Measurements from ENCODE around the gene UCHL3.
A peak's percentile ranks its signal among the peaks of the same experiment; 100 is the strongest.

The UCHL3 gene

DNA sequence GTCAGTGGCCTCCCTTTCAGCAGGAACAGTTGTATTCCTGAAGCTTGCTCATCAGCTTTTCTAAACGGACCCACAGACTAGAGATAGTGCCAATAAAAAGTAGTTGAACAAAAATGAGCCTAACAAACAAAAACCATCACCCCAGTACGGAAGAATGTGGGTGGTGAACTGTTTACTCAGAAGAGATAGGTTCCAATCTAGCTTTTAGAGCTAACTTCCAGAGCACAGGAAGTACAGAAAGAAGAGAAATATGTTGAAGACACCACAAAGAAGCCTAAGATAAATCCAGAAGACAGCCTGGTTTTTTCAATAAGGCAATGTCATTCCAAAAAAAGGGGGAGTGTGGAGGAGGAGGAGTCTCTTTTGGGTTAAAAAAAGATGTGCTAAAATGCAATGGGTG, 83.7 kb downstream of the UCHL3 start:
- no peak for DNase-seq

DNA sequence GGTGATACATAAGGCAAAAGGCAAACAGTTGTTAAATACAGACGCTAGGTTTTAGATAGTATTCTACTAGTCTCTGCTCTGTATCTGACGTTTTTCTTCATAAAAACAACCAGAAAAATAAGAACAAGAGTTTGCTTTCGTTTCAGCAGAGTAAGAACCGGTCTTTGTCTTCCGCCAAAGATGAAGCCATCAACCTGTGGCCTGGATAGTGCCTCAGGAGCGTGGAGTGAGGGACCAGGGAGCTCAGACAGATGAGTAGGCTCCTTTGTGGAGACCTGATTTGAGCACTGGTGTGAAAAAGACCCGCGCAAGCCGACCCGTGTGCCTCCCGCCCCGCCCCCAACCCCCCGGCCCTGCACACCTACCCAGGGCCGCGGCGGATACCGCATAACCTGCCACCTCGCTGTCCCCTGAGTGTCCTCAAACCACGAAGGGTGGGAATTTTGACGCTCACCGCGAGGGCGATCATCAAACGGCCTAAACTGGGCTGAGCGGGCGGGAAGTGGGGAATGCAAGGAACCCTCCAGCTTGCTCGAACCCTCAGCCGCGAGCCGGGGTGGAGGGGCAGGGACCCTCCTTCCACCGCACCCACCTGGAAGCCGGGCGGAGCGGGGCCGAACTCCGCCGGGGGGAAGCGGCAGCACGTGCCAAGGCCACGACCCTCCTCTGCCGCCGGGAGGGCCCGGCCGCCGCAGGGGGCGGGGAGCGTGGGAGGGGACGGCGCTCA, 85.7 kb downstream of the UCHL3 start:
- no peak for DNase-seq

DNA sequence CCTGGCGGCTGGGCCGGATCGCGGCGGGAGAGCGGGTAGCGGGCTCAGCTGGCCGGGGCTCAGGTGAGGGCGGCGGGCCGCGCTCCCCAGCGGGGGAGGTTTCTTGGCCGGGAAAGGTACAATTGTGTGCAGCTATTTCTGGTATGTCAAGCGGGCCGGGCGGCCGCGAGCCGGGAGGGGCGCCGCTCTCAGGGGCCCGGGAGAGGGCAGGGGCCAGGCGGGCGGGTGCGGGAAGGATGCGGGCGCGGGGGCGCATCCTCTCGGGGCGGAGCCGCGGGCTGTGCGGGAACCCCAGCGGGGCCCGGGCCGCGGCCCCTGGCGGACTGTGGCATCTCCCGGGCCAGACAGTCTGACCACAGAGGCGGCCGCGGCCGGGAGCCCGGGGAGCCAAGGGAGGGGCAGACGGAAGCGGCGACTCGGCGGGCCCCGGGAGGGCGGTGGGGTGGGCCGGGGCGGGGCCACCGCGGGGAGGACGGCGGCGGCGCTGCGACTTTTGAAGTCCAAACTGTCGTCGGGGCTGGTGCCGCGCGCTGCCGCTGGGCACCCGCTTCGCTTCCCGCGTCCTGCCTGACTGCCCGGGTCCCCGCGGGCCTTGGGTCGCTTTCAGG, 86.3 kb downstream of the UCHL3 start, which contains the start of gene LMO7:
Gene LMO7 (plus strand): TSS at position 503 of the 608 bp plus-strand sequence. CDS start 328 bp downstream, outside the sequence.
- peak; percentile 43 to 50 for DNase-seq

DNA sequence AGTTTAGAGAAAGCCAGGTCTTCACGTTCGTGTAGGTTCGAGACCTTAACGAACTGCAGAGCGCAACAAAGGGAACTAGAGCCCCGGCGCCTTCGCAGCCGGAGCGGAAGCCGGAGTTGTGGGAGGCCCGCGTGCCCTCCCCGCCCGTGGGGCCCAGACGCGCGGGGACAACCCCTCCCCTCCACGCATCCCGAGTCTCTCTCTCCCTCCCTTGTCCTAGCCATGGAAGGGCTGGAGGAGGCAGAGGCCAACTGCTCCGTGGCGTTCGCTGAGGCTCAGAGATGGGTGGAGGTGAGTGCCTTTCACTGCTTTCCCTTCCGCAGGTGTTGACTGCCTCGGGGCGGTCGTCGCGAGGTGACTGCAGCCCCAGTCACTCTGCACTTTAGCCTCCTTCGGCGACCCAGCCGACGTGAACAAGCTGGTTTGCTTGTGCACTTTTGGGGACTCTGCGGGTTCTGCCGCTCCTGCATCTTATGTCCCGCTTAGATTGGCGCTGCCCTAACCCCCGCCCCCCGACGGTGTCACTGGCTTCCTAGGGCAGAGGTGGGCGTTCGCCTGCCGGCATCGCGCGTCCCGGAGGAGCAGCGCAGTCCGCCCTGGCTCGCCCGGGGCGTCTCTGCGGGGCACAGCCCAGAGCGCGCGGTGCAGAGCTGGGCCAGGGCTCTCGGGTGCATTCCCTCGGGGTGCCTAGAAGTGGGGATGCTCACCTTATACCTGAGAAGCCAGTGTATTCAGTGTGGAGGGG, 87.0 kb downstream of the UCHL3 start:
- DNase-seq, result peak; percentile 37 to 50

DNA sequence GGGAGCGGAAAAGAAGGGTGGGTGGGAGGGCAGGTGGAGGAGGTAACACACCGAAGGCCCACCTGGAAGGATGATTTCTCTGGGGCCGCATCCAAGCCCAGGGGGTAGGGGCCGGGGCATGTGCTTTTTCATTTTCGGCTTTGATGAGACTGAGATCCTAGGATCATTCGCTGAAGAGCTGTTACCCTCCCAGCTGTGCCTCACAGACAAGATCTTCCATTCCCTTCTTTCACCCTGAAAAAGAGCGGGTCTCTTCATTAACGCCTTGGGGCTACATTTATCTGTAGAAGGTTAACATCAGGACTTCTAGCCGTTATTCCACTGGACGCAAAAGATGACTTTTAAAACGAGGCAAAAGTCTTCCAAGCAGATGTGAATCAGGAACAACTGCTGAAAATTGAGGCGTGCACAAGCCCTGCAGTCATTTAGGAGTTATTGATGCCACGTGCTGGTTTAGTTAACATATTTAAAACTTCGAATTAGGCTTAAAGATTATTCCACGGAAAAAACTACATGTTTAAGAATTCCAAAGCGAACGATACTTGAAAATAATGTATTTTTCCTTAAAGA, 87.7 kb downstream of the UCHL3 start:
- no peak for DNase-seq

DNA sequence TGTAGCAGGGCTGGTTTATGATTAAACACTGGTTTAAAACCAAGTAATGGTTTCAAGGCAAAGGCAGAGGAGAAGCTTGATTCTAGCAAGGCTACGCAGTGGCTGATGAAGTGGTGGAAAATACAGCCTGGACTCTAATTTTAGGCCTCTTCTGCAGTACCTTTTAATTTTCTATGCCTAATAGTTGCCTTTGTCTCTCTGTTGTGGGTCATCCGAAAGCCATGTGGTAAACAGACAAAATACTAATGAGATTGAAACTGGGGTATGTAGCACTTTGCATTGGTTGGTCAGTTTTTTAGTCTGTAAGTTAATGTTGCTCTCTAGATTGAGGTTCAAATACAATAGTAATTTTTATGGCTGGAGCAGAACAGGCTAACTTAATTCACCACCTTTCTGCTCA, 89.9 kb downstream of the UCHL3 start:
- DNase-seq, result no peak

DNA sequence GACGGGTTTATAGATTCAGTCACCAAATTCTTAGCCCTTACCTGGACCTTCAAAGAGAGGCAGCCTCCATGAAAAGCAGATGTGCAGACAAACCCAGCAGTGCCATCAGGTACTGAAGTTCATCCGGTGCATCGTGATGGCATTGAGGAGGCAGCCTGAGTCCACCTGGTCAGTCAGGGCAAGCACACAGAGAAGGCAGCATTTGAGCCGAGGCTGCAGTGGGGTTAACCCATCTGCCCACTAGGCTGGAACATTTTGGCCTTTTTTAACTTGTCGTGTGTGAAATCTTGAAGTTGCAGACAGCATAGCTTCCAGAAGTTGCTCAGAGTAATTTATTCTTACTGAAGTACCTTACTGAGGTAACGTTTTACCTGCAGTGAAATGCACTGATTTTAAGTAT, 91.4 kb downstream of the UCHL3 start:
- DNase-seq, result no peak

DNA sequence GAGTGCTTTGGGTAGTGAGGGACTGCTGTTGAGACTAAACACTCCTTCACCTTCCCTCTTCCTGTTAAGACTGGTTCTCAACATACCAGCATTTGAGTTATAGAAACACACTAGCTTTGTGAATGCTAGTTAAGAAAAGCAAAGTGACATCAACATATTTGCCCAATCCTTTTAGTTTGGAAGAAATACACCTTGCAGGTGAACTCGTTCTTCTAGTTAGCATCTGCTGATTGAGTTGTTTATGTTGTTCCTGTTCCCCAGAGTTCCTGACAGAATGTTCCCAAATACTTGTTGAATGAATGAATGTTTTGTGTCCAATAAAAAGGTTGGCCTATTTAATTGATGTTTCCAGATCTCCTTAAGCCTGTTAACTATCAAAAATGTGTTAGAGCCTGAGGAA, 93.6 kb downstream of the UCHL3 start:
- no peak for DNase-seq

DNA sequence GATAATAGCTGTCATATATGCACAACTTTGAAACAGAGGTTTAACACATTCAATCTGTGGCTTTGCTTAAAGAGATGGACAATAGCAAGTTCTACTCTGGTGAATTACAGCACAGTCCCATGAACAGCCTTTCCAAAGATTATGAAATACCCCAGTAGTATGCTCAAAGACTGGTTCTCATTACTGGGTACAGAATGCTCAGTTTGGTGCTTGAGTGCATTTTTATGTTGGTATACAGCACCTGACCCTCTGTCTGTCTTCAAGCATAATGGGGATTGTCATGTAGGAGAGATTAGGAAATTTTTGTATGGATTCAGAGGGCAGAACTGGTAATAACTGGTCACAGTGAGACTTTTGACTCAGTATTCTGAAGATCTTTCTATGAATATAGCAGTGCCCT, 94.1 kb downstream of the UCHL3 start:
- no peak for DNase-seq

DNA sequence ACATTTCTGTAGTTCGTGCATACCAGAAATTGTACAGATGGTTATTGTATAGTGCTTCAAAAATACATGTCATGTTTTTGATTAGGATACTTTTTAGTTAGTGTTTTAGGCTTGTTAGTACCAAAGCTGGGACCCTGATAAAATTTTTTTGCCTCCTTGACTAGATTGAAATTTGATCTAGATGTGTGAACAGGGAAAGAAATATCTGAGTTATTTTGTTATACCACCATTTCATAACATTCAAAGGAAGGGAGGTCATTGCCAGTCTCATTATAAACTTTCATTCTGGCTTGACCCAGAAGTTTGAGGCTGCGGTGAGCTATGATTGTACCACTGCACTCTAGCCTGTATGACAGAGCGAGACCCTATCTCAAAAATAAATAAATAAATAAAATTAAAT, 95.5 kb downstream of the UCHL3 start:
- DNase-seq, result no peak

DNA sequence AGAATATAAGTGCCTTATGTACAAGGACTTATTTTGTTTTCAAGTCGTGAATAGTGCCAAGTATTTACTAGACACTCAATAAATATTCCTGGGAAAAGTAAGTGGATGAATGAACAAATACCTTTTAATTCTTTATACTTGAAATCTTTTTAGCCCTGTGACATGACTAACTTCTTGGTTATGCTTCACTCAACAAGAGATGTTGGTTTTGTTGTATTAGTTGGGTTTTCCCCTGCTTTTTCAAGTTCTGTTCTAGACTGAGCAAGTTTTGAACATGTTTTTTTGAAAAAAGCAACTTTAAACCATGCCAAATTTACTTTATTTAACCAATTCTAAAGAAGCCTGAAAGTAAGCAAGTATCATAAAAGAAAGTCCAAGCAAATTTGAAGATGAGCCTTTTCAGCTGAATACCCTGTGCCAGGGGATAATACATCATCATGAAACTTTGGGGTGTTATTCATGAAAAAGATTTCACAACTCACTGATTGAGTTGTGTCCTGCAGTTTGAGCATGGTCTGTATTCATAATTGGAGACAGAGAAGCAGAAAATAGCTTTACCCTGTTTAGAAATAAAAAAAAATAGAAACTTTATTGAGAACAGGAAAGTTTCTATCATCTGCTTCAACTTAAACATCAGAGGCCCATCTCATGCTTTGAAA, 97.7 kb downstream of the UCHL3 start:
- DNase-seq, result no peak

DNA sequence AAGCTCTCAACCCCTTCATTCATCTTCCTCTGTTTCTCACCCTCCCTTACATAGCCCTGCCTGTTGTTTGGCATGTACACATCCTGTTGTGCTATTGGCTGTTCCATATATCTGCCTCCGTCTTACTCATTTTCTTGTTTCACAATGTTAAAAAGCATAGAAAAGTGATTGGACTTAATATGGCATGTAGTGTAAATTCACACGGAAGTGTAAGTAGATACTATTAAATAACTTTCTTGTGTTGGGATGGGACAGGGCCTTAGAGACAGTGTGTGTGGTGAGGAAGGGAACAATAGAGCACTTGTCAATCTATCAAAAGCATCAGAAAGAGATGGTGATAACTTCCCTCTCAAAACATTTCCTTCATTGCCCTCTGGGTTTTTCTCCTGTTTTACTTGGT, 98.9 kb downstream of the UCHL3 start:
- DNase-seq, result no peak

DNA sequence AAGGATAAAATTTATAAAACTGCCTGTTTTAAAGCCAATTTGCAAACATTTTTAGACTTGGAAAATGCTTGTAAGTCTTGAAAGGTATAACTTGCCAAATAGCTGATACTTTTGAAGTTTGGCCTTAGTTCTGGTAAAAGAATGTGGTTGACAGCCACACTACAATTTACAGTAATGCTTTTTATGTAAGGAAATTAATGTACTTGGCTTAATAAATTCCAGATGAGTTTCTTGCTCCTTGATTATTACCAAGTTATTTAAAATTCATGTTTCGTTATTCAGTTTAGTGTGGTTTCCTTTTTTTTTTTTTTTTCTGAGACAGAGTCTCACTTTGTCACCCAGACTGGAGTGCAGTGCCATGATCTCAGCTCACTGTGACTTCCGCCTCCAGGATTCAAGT, 101.4 kb downstream of the UCHL3 start:
- no peak for DNase-seq

DNA sequence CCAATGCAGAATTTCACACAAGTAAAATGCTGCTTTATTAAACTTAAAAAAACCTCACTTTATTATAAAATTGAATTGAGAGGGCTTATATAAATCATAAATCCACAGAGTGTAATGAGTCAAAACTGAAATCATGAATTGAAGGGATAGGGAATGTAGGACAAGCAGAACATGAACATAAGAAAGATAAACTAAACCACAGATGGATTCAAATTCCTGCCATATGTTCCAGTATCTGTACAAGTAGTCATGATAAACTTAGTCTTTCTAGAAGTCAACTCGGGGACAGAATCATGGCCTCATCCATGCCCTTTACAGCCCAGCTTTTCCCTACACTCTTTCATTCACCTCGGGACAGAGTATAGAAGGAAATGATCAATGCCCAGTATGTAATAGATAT, 103.1 kb downstream of the UCHL3 start:
- no peak for DNase-seq

Data from activated CD4-positive, alpha-beta T cell treated with anti-CD3 and anti-CD28 coated beads, Interleukin-2, amount 50 U/mL, for 48 hours (primary cell).